H7 (cell line): ENCODE results near the gene SURF2. TPM values are rescaled to one million over a fixed set of nuclear protein-coding genes. Genes with fewer than 3 reads are reported as not detected.
"Not testable (repeated sequence)": the region's sequence is repeated elsewhere in the genome, so short reads cannot be mapped to it uniquely, and the experiment has no call there.

Experiments
- DNase-seq: peaks from one replicate; pipeline ENCODE4 v3.0.0; 2012
- H3K27me3 ChIP-seq: 2 replicates; pipeline ENCODE4 v1.6.0; 2011; ENCODE audit warnings: mild to moderate bottlenecking, low read length; ENCODE audit not compliant: control insufficient read depth, insufficient read depth
- H3K36me3 ChIP-seq: replicated peaks from 2 replicates; pipeline ENCODE4 v1.5.1; 2011; ENCODE audit warnings: low read length; ENCODE audit not compliant: control insufficient read depth, insufficient read depth
- H3K4me3 ChIP-seq: 2 replicates; pipeline ENCODE4 v1.5.1; 2011; ENCODE audit warnings: low read depth, mild to moderate bottlenecking, control low read depth, low read length, moderate library complexity; ENCODE audit not compliant: insufficient read depth
- total RNA-seq: library from RNA; depleted of rRNA; stranded (reverse); fragments of >200 nt; shearing (Covaris generic); gene quantifications from 2 replicates; pipeline ENCODE4 v1.2.3, GENCODE V29; 2014

The SURF2 gene
- total RNA-seq, 1 experiment from 2014 or later: 25.8 TPM

GRCh38 chr9:133374612-133375115 is 18.3 kb downstream of the SURF2 start:
- DNase-seq: no peak
- Histone ChIP-seq H3K27me3 (peaks cover 11% of the 10 kb centered on the region), H3K36me3 (peaks cover 13% of the 10 kb centered on the region), H3K4me3 (peak overlapping the region; percentile 77)

GRCh38 chr9:133375116-133375723 is 18.9 kb downstream of the SURF2 start:
- H3K36me3 ChIP-seq: peaks cover 7% of the 10 kb centered on the region
- H3K4me3 ChIP-seq: peak overlapping the region; percentile 77
- peak; percentile 87 for DNase-seq
- H3K27me3 ChIP-seq: peaks cover 11% of the 10 kb centered on the region

- Histone ChIP-seq H3K36me3 (peaks cover 3% of the 10 kb centered on the region; the same call in 1 of the 2 replicates), H3K27me3 (peaks cover 11% of the 10 kb centered on the region), H3K4me3 (peak within 1 kb of the TSS; percentile 77)
- DNase-seq: peak; percentile 100
These were observed 19.6 kb downstream of the SURF2 start, which contains the start of the genes STKLD1 and SURF4 for GRCh38 chr9:133375724-133376654. STKLD1 (plus strand) TSS chr9:133376366; CDS start chr9:133376474, 108 bp downstream. SURF4 (minus strand) TSS chr9:133376060; CDS start chr9:133375969, 91 bp downstream.

- peaks cover 11% of the 10 kb centered on the region for H3K27me3 ChIP-seq
- DNase-seq, H3K36me3 ChIP-seq, H3K4me3 ChIP-seq: not testable (repeated sequence)
These were observed 20.9 kb downstream of the SURF2 start for GRCh38 chr9:133377280-133377679.

GRCh38 chr9:133377721-133378216 is 21.4 kb downstream of the SURF2 start:
- Histone ChIP-seq H3K36me3 (peaks cover 1% of the 10 kb centered on the region; the same call in 1 of the 2 replicates), H3K4me3 (no peak overlapping the region), H3K27me3 (peaks cover 11% of the 10 kb centered on the region)
- DNase-seq: no peak

GRCh38 chr9:133378408-133378962 is 22.1 kb downstream of the SURF2 start:
- DNase-seq: no peak

GRCh38 chr9:133379153-133380086 is 23.1 kb downstream of the SURF2 start:
- Histone ChIP-seq H3K27me3 (peaks cover 11% of the 10 kb centered on the region), H3K4me3 (no peak overlapping the region), H3K36me3 (no peaks in the 10 kb centered on the region)
- no peak for DNase-seq

More at GRCh38 chr9:133378408-133378962, 22.1 kb downstream of the SURF2 start:
- Histone ChIP-seq H3K4me3 (no peak overlapping the region), H3K27me3 (peaks cover 11% of the 10 kb centered on the region), H3K36me3 (peaks cover 1% of the 10 kb centered on the region; the same call in 1 of the 2 replicates)

GRCh38 chr9:133380734-133381133 is 24.4 kb downstream of the SURF2 start:
- Histone ChIP-seq H3K36me3 (no peaks in the 10 kb centered on the region), H3K27me3 (peaks cover 11% of the 10 kb centered on the region), H3K4me3 (no peak overlapping the region)
- no peak for DNase-seq

GRCh38 chr9:133382507-133383141 is 26.3 kb downstream of the SURF2 start:
- DNase-seq: no peak
- no peak overlapping the region for H3K4me3 ChIP-seq
- H3K27me3 ChIP-seq: peaks cover 5% of the 10 kb centered on the region
- H3K36me3 ChIP-seq: no peaks in the 10 kb centered on the region

GRCh38 chr9:133383438-133383837 is 27.1 kb downstream of the SURF2 start:
- no peak overlapping the region for H3K4me3 ChIP-seq
- H3K27me3 ChIP-seq: no peaks in the 10 kb centered on the region
- DNase-seq: no peak
- H3K36me3 ChIP-seq: no peaks in the 10 kb centered on the region

GRCh38 chr9:133384736-133385321 is 28.5 kb downstream of the SURF2 start:
- H3K36me3 ChIP-seq: no peaks in the 10 kb centered on the region
- H3K27me3 ChIP-seq: no peaks in the 10 kb centered on the region
- no peak for DNase-seq
- no peak overlapping the region for H3K4me3 ChIP-seq

GRCh38 chr9:133385452-133385851 is 29.1 kb downstream of the SURF2 start:
- Histone ChIP-seq H3K4me3 (no peak overlapping the region), H3K27me3 (no peaks in the 10 kb centered on the region), H3K36me3 (no peaks in the 10 kb centered on the region)
- DNase-seq: no peak

- no peaks in the 10 kb centered on the region for H3K27me3 ChIP-seq
- no peak overlapping the region for H3K4me3 ChIP-seq
- no peaks in the 10 kb centered on the region for H3K36me3 ChIP-seq
- peak; percentile 44 for DNase-seq
These were observed 30.0 kb downstream of the SURF2 start for GRCh38 chr9:133386338-133386737.
